ENCODE measurements around the gene CYGB.
"Not testable (repeated sequence)": the region's sequence is repeated elsewhere in the genome, so short reads cannot be mapped to it uniquely, and the experiment has no call there.

The CYGB gene

DNA sequence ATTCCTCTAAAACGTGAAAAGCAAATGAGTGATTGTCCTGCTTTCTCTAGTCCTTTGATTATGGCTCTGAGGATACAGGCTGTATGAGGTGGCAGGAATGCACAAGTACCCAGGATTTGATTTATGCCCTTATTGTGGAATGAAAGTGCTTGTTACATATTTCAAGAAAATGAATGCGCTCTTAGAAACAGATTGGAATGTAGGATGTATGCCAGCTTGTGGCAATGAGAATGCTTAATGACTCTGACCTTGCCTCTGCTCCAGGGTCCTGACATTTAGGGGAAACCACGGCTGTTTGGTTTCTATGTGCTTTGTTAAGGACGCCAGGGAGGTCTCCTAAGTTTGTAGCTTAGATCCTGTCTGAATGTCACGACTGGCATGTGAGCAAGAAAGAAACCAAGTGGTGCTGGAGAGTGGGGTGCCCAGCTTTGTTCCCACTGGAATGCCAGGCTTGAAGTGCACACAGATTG is 24.3 kb upstream of the CYGB start:
- TF ChIP-seq GATA1 (IDR thresholded peaks at IDR 0.05; ENCODE audit: low read depth, low read length) (no peak), POLR2A (IDR thresholded peaks at IDR 0.05; ENCODE audit: low read length) (no peak)

DNA sequence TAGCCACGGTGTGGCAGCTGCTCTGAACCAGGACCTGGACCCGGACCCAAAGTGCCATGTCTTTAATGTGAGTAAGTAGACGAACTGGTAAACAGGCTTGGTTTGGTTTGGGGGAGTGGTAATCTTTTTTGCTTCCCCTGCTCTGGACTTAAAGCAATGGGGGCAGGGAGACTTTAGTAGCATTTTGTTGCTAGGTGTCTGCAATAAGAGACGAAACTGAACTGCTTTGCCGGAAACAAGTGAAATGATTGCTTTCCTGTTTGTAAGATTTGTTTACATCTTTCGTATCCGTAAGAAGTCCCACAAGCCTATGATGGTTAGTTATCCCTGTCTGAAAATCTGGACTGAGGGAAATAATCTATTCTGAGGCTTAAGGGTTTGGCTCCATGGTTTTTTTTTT is 23.8 kb upstream of the CYGB start:
- DNase-seq = no peak
- TF ChIP-seq GATA1 (IDR thresholded peaks at IDR 0.05; ENCODE audit: low read depth, low read length) (no peak), POLR2A (IDR thresholded peaks at IDR 0.05; ENCODE audit: low read length) (no peak)

More for the DNA sequence above, 24.3 kb upstream of the CYGB start:
- no peak for DNase-seq

DNA sequence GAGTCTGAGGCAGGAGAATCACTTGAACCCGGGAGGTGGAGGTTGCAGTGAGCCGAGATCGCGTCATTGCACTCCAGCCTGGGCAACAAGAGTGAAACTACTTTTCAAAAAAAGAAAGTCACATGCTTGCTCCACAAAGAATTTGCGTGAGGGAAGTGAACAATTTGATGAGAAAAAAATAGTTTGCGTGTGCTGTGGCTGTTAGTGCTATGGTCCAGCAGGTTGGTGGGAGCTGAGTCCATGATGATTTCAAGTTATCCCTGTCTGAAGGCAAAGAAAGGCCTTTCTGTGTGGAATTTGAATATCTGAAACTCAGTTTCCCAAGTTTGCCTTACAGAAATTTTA is 23.3 kb upstream of the CYGB start:
- TF ChIP-seq GATA1 (IDR thresholded peaks at IDR 0.05; ENCODE audit: low read depth, low read length) (no peak), POLR2A (IDR thresholded peaks at IDR 0.05; ENCODE audit: low read length) (no peak)
- DNase-seq = no peak

DNA sequence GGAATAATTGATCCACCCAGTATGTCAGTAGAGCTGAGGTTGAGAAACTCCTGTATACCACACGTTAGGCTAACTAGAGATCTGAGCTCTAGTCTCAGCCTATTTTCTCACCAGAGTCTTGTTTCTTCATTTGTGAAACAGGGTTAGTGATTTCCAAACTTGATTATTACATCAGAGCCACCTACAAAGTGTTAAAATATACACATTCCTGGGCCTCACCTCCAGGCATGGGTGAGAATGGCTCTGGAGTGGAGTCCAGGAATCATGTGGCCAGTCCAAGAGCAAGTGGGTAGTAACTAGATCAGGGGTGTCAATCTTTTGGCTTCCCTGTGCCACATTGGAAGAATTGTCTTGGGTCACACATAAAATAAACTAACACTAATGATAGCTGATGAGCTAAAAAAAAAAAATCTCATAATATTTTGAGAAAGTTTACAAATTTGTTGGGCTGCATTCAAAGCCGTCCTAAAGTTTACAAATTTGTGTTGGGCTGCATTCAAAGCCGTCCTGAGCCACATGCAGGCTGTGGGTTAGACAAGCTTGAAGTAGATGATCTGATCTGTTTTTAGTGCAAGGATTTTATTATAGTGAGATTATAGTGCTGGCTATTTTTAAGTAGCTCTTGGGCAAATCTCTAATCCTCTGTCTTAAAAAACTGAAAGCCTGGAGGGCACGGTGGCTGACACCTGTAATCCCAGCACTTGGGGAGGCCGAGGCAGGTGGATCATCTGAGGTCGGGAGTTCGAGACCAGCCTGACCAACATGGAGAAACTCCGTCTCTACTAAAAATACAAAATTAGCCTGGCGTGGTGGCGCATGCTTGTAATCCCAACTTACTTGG is 22.7 kb upstream of the CYGB start:
- DNase-seq = no peak
- TF ChIP-seq GATA1 (IDR thresholded peaks at IDR 0.05; ENCODE audit: low read depth, low read length) (no peak), POLR2A (IDR thresholded peaks at IDR 0.05; ENCODE audit: low read length) (no peak)

DNA sequence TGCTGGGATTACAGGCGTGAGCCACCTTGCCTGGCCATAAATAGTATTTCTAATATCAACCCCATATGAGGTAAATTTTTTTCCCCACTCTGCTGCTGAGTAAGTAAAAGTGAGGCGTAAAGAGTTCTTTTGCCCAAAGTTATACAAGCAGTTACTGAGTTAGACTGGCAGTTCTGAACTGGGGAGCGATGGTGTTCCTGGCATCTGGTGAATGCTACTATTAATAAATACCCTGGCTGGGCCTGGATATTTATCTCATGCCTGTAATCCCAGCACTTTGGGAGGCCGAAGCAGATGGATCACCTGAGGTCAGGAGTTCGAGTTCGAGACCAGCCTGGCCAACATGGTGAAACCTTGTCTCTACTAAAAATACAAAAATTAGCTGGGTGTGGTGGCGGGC is 22.0 kb upstream of the CYGB start:
- not testable (repeated sequence) for DNase-seq

DNA sequence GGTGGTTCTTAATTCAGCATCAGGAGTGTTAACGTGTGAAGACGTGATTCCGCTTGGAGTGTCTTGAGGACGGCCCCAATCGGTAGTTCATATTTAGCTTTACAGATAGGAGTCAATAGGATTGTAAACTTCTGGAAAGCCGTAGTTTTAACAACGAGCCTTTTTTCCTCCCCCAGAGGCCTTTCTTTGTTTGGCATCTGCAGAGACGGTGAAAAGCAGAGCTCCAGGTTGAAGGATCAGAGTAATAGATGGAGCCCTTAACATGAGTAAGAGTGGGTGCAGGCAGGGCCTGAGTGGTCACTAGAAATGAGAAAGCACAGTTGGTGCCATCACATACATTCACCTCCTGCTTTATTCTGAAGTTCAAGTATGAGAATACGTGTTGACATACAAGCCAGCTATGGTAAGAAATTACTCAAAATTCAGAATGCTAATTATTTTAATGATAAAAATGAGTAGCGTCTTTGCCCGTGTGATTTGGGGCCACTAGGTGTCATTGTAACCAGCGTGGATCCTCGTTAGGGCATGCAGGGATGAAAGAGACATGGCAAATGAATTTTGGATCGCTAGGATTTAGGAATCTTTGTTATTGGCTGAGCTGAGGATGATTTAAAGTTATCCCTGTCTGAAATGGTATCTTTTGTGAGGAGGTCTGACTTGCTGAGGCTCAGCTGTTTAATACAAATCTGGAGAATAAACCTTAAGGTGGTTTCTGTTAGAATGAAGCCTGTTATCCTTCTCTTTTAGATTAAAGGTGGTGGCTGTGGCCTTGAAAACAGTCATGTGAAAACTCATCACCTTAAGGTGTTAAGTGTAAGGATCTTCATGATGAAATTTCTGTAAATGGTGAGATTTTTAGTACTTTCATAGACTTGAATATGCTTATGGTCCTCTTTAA is 20.9 kb upstream of the CYGB start:
- DNase-seq = peak; percentile 57 to 62
- TF ChIP-seq POLR2A (IDR thresholded peaks at IDR 0.05; ENCODE audit: low read length) = no peak
- no peak for TF ChIP-seq GATA1 (IDR thresholded peaks at IDR 0.05; ENCODE audit: low read depth, low read length)

DNA sequence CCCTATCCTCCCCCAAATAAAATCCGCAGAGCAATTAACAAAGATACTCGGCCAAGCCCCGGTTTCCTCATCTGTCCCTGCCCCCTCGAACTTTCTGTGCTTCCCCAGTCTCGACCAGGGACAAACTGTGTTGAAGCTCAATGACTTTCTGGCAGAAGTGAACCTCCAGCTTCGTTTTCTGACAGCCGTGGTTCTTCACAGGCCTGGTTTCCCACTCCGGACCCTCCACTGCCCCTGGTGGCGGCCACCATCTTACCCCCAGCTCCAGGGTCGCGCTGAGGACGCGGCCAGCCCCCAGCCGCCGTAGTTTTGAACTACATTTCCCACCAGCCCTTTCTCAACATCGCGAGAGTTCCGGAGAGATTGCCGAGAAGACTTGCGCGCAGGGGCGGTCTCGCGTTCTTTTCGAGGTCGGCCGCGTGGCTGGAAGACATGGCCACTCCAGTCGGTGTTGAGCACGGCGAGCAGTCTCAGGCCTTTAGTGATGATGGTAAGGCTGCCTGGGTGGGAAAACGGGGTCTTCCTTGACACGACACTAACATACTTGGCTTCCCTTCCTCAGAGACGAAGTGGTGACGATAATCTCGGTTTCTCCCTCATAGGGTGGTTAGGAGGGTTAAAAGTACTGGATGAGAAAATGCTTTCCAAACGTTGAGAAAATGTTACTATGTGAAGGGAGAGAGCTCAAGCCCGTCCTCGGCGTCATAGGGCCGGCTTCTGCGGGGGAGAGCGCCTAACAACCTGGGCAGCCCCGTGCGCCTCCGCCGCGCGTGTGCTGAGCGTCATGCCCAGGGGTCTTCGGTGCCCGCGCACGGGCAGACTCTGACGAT is 20.1 kb upstream of the CYGB start:
- DNase-seq = peak; percentile 97
- TF ChIP-seq POLR2A (IDR thresholded peaks at IDR 0.05; ENCODE audit: low read length) = peak; percentile 95
- TF ChIP-seq GATA1 (IDR thresholded peaks at IDR 0.05; ENCODE audit: low read depth, low read length) = no peak

DNA sequence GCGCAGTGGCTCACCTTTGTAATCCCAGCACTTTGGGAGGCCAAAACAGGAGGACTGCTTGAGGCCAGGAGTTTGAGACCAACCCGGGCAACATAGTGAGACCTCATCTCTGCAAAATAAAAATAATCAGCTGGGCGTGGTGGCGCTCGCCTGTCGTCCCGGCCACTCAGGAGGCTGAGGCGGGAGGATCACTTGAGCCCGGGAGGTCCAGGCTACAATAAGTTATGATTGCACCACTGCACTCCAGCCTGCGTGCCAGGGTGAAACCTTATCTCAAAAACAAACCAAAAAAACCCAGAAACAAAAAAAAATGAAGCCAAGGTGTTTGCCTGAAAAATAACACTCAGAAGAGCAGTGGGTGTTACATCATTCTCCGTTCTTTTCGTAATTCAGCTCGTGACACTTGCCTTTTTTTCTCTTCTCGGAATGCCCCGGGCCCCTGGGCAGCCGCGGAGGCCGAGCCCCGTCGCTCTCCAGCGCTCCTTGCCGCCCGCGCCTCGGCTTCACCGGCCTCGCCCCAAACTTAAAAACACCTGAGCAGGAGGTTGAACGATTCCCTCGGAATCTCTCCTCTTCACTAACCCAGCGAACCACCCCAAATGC is 19.4 kb upstream of the CYGB start:
- TF ChIP-seq GATA1 (IDR thresholded peaks at IDR 0.05; ENCODE audit: low read depth, low read length) (no peak), POLR2A (IDR thresholded peaks at IDR 0.05; ENCODE audit: low read length) (no peak)
- DNase-seq = peak; percentile 54 to 74

DNA sequence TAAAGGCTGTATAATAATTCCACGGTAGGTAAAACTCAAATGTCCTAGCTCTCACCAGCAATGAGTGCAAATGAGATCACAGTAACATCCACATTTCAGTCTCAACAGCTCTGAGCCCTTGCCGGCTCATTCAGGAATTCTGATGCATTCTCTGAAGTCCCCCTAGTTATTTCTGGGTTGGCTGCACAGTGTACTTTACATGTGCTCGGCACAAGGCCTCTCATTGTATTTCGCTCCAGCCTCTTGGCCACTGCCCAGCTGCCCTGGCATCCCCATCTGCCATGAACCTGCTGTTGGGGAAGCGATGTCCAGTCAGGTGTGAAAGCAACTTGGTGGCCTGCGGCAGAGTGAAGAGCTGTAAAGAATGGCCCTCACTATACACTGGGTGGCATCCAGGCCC is 16.6 kb upstream of the CYGB start:
- DNase-seq = no peak

DNA sequence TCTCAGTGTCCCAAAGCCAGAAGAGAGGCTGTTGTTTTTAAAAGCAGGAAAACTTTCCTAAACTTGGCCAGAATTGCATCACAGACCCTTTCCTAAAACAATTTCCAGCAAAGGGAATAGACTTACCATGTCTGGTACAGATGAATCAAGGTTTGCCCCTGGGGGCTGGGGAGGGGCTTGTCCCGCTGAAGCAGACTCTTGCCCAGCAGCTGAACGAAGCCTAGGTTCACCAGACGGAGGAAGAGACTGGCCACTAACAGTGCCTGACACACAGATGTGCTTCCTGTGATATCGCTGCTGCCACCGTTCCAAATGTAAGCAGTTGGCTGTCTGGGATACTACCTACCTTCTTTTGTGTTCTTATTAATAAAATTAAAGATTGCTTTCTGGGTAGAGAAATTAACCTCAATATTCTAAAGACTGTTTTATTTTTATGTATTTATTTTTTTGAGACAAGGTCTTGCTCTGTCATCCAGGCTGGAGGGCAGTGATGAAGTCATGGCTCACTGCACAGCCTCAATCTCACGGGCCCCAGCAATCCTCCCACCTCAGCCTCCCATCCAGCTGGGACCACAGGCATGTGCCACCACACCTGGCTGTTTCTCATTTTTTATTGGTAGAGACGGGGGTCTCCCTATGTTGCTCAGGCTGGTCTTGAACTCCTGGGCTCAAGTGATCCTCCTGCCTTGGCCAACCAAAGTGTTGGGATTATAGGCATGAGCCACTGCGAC is 15.8 kb upstream of the CYGB start:
- no peak for TF ChIP-seq POLR2A (IDR thresholded peaks at IDR 0.05; ENCODE audit: low read length)
- no peak for TF ChIP-seq GATA1 (IDR thresholded peaks at IDR 0.05; ENCODE audit: low read depth, low read length)
- no peak for DNase-seq

More for the DNA sequence above, 16.6 kb upstream of the CYGB start:
- TF ChIP-seq POLR2A (IDR thresholded peaks at IDR 0.05; ENCODE audit: low read length) (no peak), GATA1 (IDR thresholded peaks at IDR 0.05; ENCODE audit: low read depth, low read length) (no peak)

DNA sequence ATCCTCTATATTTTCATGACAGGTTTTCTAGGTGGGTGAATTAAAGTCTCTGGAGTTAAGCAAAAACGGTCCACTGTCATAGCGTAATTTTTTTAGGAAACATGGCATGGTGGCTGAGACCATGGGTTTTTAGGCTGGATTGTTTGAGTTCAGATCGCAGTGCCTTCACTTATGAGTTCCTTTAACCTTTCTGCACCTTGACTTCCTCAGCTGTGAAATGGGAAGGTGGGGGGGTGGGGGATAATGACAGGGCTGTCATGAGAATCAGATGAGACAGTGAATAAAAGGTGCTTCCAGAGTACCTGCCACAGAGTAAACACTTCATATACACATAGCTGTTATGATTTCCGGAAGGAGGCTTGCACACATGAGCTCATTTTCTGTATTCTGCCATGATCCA is 14.2 kb upstream of the CYGB start:
- no peak for DNase-seq
- TF ChIP-seq GATA1 (IDR thresholded peaks at IDR 0.05; ENCODE audit: low read depth, low read length) (no peak), POLR2A (IDR thresholded peaks at IDR 0.05; ENCODE audit: low read length) (no peak)

DNA sequence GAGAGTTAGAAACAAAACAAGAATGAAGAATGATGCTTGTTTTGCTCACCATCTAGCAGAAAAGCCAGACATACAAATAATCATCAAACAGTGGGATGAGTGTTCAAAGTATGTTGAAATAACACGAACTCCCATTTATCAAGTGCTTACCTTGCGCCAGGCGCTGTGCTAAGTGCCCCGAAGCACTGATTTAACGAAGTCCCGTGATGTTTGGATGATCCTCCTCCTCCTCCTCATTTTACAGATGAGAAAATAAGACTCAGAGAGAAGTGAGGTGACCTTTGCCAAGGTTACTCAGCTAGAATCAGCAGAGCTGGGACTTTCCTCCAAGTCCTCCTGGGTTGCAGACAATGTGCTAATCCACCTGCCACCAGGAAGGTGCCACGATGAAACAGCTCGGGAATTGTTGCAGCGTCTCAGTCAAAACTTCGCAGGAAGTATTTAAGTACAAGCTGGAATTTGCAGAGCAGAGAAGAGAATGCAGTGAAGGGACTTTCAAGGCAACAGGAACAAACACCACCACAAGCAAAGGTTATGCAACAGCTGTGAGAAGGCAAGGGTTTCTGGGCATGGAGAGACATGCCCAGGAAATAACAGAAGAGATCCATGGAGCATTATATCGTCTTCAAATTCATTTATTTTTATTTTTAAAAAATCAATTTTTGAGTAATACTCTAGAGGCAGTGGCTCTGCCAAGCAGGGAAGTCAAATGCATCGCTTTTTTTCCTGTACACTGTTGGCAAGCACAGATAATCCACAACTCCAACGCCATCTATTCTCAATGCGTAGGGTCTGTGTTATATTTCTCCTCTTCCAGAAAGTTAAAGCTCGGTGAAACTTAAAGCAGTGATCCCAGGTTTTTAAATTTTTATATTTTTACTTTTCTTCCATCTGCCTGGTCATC is 13.5 kb upstream of the CYGB start:
- DNase-seq = no peak
- TF ChIP-seq GATA1 (IDR thresholded peaks at IDR 0.05; ENCODE audit: low read depth, low read length) (no peak), POLR2A (IDR thresholded peaks at IDR 0.05; ENCODE audit: low read length) (no peak)
